Loucy (cell line): ENCODE results near the gene LRRC27.

Source experiments
- EZH2phosphoT487 ChIP-seq: fragments of 200-600 bp; IDR thresholded peaks from 2 replicates; pipeline ENCODE4 v1.6.1; 2018; ENCODE audit warnings: antibody characterized with exemption, mild to moderate bottlenecking, moderate library complexity, borderline replicate concordance
- TF ChIP-seq, protein P1 (sequence below): fragments of 200-600 bp; sonication (generic); conservative IDR thresholded peaks from 2 replicates; pipeline ENCODE4 v1.5.1; 2014; ENCODE audit warnings: mild to moderate bottlenecking, antibody characterized with exemption, low read length

DNA sequence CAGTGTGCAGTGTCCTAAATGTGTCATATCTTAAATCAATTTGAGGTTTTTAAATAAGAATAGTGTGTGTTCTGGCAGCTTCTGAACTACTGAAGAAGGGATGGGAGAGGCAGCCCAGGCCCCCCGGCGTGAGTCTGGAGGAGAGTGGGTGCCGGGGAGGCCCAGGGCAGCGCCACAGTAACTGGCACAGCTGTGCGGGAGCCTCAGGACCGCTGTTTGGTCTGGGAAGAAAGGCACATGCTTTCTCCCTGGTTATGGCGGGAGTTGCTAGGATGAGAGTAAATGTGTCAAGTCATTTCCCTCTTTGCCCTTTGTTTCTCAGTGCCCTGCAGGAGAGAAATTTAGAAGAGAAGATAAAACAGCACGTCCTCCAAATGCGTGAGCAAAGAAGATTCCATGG, 33.1 kb downstream of the LRRC27 start:
- TF ChIP-seq, protein P1, sequence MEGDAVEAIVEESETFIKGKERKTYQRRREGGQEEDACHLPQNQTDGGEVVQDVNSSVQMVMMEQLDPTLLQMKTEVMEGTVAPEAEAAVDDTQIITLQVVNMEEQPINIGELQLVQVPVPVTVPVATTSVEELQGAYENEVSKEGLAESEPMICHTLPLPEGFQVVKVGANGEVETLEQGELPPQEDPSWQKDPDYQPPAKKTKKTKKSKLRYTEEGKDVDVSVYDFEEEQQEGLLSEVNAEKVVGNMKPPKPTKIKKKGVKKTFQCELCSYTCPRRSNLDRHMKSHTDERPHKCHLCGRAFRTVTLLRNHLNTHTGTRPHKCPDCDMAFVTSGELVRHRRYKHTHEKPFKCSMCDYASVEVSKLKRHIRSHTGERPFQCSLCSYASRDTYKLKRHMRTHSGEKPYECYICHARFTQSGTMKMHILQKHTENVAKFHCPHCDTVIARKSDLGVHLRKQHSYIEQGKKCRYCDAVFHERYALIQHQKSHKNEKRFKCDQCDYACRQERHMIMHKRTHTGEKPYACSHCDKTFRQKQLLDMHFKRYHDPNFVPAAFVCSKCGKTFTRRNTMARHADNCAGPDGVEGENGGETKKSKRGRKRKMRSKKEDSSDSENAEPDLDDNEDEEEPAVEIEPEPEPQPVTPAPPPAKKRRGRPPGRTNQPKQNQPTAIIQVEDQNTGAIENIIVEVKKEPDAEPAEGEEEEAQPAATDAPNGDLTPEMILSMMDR, result no peak
- TF ChIP-seq EZH2phosphoT487, result no peak
